Liver (tissue), 9 donors: ENCODE measurements around the gene C14orf132. TPM values are rescaled to one million over a fixed set of nuclear protein-coding genes. Genes with fewer than 3 reads are reported as not detected.

Experiments used
- DNase-seq: peaks from one replicate; pipeline ENCODE4 v3.0.0-alpha.2; 2017; ENCODE audit warnings: low spot score
- H3K27ac ChIP-seq, 2 donors: one replicate each; pipeline ENCODE4 v1.7.0; 2013; ENCODE audit warnings: inconsistent platforms in 2 of 2, low read length in 2 of 2, control low read depth in 1 of 2, low read depth in 1 of 2, mild to moderate bottlenecking in 1 of 2
- H3K27me3 ChIP-seq, 4 donors: one replicate each; pipeline versions ENCODE4 v1.6.1 to v1.7.0; 2013; ENCODE audit warnings: low read length in 3 of 4, inconsistent platforms in 1 of 4, mild to moderate bottlenecking in 1 of 4, moderate library complexity in 1 of 4; ENCODE audit not compliant: control insufficient read depth in 4 of 4, insufficient read depth in 4 of 4
- H3K36me3 ChIP-seq, 4 donors: one replicate each; pipeline versions ENCODE4 v1.6.1 to v1.7.0; 2013; ENCODE audit warnings: low read length in 3 of 4, mild to moderate bottlenecking in 3 of 4, low read depth in 1 of 4, moderate library complexity in 1 of 4; ENCODE audit not compliant: control insufficient read depth in 4 of 4, insufficient read depth in 3 of 4
- H3K4me1 ChIP-seq, 4 donors: one replicate each; pipeline versions ENCODE4 v1.6.1 to v1.7.0; 2013; ENCODE audit warnings: low read length in 3 of 4, mild to moderate bottlenecking in 3 of 4, moderate library complexity in 1 of 4; ENCODE audit not compliant: control insufficient read depth in 4 of 4, insufficient read depth in 4 of 4
- H3K4me3 ChIP-seq, 3 donors: one replicate each; pipeline versions ENCODE4 v1.6.1 to v1.7.0; 2013; ENCODE audit warnings: low read length in 3 of 3, control low read depth in 1 of 3, low read depth in 1 of 3, mild to moderate bottlenecking in 1 of 3
- H3K9ac ChIP-seq, 2 donors: one replicate each; pipeline ENCODE4 v1.7.0; 2013; ENCODE audit warnings: low read length in 2 of 2, mild to moderate bottlenecking in 2 of 2, moderate library complexity in 2 of 2, control low read depth in 1 of 2, low read depth in 1 of 2
- H3K9me3 ChIP-seq, 4 donors: one replicate each; pipeline versions ENCODE4 v1.6.1 to v1.7.0; 2013; ENCODE audit warnings: low read length in 3 of 4; ENCODE audit not compliant: control insufficient read depth in 4 of 4
- CTCF ChIP-seq: fragments of 150-350 bp; IDR thresholded peaks from 2 replicates; pipeline ENCODE4 v1.5.1; 2017; ENCODE audit warnings: improper control_type of control experiment, low read depth, low read length; ENCODE audit not compliant: missing input control
- EGR1 ChIP-seq, 2 donors: IDR thresholded peaks; 2 replicates each; pipeline ENCODE4 v1.6.1; 2016 to 2018; ENCODE audit warnings: antibody characterized with exemption in 2 of 2, low read depth in 2 of 2
- FOXA1 ChIP-seq: IDR thresholded peaks from 2 replicates; pipeline ENCODE4 v1.6.1; 2016; ENCODE audit warnings: antibody characterized with exemption
- GABPA ChIP-seq, 2 donors: IDR thresholded peaks in 1 of 2; conservative IDR thresholded peaks in 1 of 2; 2 replicates each; pipeline ENCODE4 v1.6.1; 2016; ENCODE audit warnings: antibody characterized with exemption in 2 of 2, mild to moderate bottlenecking in 1 of 2, moderate library complexity in 1 of 2
- HNF4A ChIP-seq, 2 donors: conservative IDR thresholded peaks; 2 replicates each; pipeline ENCODE4 v1.6.1; 2016; ENCODE audit warnings: antibody characterized with exemption in 2 of 2, mild to moderate bottlenecking in 2 of 2
- HNF4G ChIP-seq: IDR thresholded peaks from 2 replicates; pipeline ENCODE4 v1.6.1; 2016; ENCODE audit warnings: antibody characterized with exemption
- JUND ChIP-seq, 2 donors: IDR thresholded peaks; 2 replicates each; pipeline ENCODE4 v1.6.1; 2016; ENCODE audit warnings: antibody characterized with exemption in 2 of 2
- NR2F2 ChIP-seq: IDR thresholded peaks from 2 replicates; pipeline ENCODE4 v1.6.1; 2016; ENCODE audit warnings: antibody characterized with exemption
- RAD21 ChIP-seq, 2 donors: IDR thresholded peaks; 2 replicates each; pipeline ENCODE4 v1.6.1; 2016; ENCODE audit warnings: antibody characterized with exemption in 2 of 2, mild to moderate bottlenecking in 2 of 2
- RXRA ChIP-seq, 2 donors: IDR thresholded peaks; 2 replicates each; pipeline ENCODE4 v1.6.1; 2017 to 2018; ENCODE audit warnings: antibody characterized with exemption in 2 of 2, mild to moderate bottlenecking in 1 of 2
- TAF1 ChIP-seq: conservative IDR thresholded peaks from 2 replicates; pipeline ENCODE4 v1.6.1; 2016; ENCODE audit warnings: antibody characterized with exemption, mild to moderate bottlenecking
- YY1 ChIP-seq: IDR thresholded peaks from 2 replicates; pipeline ENCODE4 v1.6.1; 2016; ENCODE audit warnings: antibody characterized with exemption, mild to moderate bottlenecking
- WGBS: extraction: QIAGEN DNeasy Blood & Tissue Kit; methylation state at CpG from one replicate; pipeline ENCODE4 v1.1.7; 2013; 5-methylcytosine and 5-hydroxymethylcytosine counted together
- polyA plus RNA-seq, 2 donors: library from polyadenylated mRNA; stranded (reverse) in 1 of 2; unstranded in 1 of 2; fragments of 200-250 nt in 1 of 2; fragments of >200 nt in 1 of 2; fragmentation: Nextera tagmentation in 1 of 2; extraction: Ambion mirVana in 1 of 2; gene quantifications; one replicate each; pipeline versions ENCODE4 v1.2.1 to v1.2.3, GENCODE V29; 2013 to 2015
- total RNA-seq, 2 donors: library from RNA; depleted of rRNA; stranded (reverse); fragments of >200 nt; gene quantifications; one replicate each; pipeline ENCODE4 v1.2.3, GENCODE V29; 2014
- TF ChIP-seq, protein P1 (sequence below): IDR thresholded peaks from 2 replicates; pipeline ENCODE4 v1.6.1; 2016; ENCODE audit warnings: antibody characterized with exemption
- TF ChIP-seq, protein P2 (sequence below): IDR thresholded peaks from 2 replicates; pipeline ENCODE4 v1.6.1; 2016; ENCODE audit warnings: antibody characterized with exemption, mild to moderate bottlenecking
- TF ChIP-seq, protein P3 (sequence below): IDR thresholded peaks from 2 replicates; pipeline ENCODE4 v1.6.1; 2016; ENCODE audit warnings: antibody characterized with exemption
- donor health status: healthy.
- donor health status: healthy.
- donor health status: healthy.
- donor health status: healthy.
- donor health status: healthy.

The C14orf132 gene
- total and polyA plus RNA-seq, 4 donors = 1.8 to 3.0 (median 2.1) TPM

- Histone ChIP-seq H3K4me3 (no peak overlapping the region), H3K4me1 (peaks cover 0 to 2% (median 0%) of the 10 kb centered on the region in 4 donors), H3K36me3 (no peaks in the 10 kb centered on the region), H3K9me3 (no peaks in the 10 kb centered on the region), H3K27me3 (no peaks in the 10 kb centered on the region), H3K9ac (no peak overlapping the region), H3K27ac (no peak overlapping the region)
- TF ChIP-seq NR2F2 (no peak), HNF4A (conservative IDR thresholded peaks at IDR 0.05) (no peak), TAF1 (no peak), HNF4G (no peak), RAD21 (IDR thresholded peaks at IDR 0.05) (no peak)
- no peak for DNase-seq
- 92% methylated on average over 7 of the region's 7 CpGs for WGBS
Measured at GRCh38 chr14:96060186-96060933, 21.2 kb downstream of the C14orf132 start.

DNA sequence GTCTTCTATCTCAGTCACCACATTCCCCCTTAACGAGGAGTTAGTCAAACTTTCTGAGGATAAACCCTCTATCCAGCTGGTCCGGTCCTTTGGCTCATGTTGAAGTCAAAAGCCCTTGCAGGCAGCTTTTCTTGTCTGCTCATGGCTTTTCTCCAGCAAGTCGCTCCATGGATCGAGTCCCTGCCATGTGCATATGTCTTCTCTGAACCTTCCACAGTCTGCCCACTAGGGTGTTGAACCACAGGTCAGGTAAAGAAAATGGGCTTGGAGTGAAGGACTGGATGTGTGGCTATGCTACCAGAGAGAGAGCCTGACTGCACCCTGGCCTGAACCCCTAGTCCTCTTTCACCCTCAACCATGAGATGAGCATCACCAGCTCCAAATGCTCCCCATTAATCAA lies 22.8 kb downstream of the C14orf132 start:
- Histone ChIP-seq H3K9me3 (no peaks in the 10 kb centered on the region), H3K4me3 (no peak overlapping the region), H3K36me3 (no peaks in the 10 kb centered on the region), H3K27ac (no peak overlapping the region), H3K9ac (no peak overlapping the region), H3K4me1 (no peaks in the 10 kb centered on the region), H3K27me3 (no peaks in the 10 kb centered on the region)
- TF ChIP-seq FOXA1 (no peak), TAF1 (no peak), HNF4G (no peak), YY1 (no peak), GABPA (IDR thresholded peaks at IDR 0.05 in 1 of 2, conservative IDR thresholded peaks at IDR 0.05 in 1 of 2) (no peak), HNF4A (conservative IDR thresholded peaks at IDR 0.05) (no peak), RXRA (IDR thresholded peaks at IDR 0.05) (no peak), JUND (IDR thresholded peaks at IDR 0.05) (no peak), EGR1 (IDR thresholded peaks at IDR 0.05; ENCODE audit: low read depth in 2 of 2) (no peak), CTCF (no peak)
- TF ChIP-seq, protein P1, sequence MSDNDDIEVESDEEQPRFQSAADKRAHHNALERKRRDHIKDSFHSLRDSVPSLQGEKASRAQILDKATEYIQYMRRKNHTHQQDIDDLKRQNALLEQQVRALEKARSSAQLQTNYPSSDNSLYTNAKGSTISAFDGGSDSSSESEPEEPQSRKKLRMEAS = no peak
- TF ChIP-seq, protein P2, sequence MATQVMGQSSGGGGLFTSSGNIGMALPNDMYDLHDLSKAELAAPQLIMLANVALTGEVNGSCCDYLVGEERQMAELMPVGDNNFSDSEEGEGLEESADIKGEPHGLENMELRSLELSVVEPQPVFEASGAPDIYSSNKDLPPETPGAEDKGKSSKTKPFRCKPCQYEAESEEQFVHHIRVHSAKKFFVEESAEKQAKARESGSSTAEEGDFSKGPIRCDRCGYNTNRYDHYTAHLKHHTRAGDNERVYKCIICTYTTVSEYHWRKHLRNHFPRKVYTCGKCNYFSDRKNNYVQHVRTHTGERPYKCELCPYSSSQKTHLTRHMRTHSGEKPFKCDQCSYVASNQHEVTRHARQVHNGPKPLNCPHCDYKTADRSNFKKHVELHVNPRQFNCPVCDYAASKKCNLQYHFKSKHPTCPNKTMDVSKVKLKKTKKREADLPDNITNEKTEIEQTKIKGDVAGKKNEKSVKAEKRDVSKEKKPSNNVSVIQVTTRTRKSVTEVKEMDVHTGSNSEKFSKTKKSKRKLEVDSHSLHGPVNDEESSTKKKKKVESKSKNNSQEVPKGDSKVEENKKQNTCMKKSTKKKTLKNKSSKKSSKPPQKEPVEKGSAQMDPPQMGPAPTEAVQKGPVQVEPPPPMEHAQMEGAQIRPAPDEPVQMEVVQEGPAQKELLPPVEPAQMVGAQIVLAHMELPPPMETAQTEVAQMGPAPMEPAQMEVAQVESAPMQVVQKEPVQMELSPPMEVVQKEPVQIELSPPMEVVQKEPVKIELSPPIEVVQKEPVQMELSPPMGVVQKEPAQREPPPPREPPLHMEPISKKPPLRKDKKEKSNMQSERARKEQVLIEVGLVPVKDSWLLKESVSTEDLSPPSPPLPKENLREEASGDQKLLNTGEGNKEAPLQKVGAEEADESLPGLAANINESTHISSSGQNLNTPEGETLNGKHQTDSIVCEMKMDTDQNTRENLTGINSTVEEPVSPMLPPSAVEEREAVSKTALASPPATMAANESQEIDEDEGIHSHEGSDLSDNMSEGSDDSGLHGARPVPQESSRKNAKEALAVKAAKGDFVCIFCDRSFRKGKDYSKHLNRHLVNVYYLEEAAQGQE = no peak
- TF ChIP-seq, protein P3, sequence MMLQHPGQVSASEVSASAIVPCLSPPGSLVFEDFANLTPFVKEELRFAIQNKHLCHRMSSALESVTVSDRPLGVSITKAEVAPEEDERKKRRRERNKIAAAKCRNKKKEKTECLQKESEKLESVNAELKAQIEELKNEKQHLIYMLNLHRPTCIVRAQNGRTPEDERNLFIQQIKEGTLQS = no peak
- no peak for DNase-seq
- 93% methylated on average over 4 of the region's 4 CpGs for WGBS
